Mesenchymal stem cell (in vitro differentiated cells and primary cell): ENCODE measurements around the gene CANT1.
A peak's percentile ranks its signal among the peaks of the same experiment; 100 is the strongest.

Source experiments
- DNase-seq: peaks from one replicate; pipeline ENCODE4 v3.0.0-alpha.2; 2013
- H2AFZ ChIP-seq: one replicate; pipeline ENCODE4 v1.6.1; 2013; ENCODE audit warnings: low read depth, mild to moderate bottlenecking, control low read depth, inconsistent platforms, low read length, moderate library complexity
- H2AK5ac ChIP-seq: 2 replicates; pipeline ENCODE4 v1.6.1; 2013; ENCODE audit warnings: low read length, moderate library complexity, mild to moderate bottlenecking, inconsistent platforms; ENCODE audit not compliant: severe bottlenecking
- H2BK120ac ChIP-seq: one replicate; pipeline ENCODE4 v1.6.1; 2013; ENCODE audit warnings: low read depth, mild to moderate bottlenecking, inconsistent platforms, low read length, moderate library complexity
- H2BK12ac ChIP-seq, 2 experiments: one replicate each; pipeline ENCODE4 v1.6.1; 2013; ENCODE audit warnings: inconsistent platforms in 2 of 2, low read length in 2 of 2, mild to moderate bottlenecking in 2 of 2, moderate library complexity in 2 of 2, control low read depth in 1 of 2
- H2BK15ac ChIP-seq: one replicate; pipeline ENCODE4 v1.6.1; 2013; ENCODE audit warnings: mild to moderate bottlenecking, low read depth, inconsistent platforms; ENCODE audit not compliant: poor library complexity, severe bottlenecking
- H2BK5ac ChIP-seq: 2 replicates; pipeline ENCODE4 v1.6.1; 2013; ENCODE audit warnings: low read depth, mild to moderate bottlenecking, low read length, control low read depth, inconsistent platforms; ENCODE audit not compliant: poor library complexity, severe bottlenecking
- H3K14ac ChIP-seq, 2 experiments: one replicate each; pipeline ENCODE4 v1.6.1; 2013; ENCODE audit warnings: inconsistent platforms in 2 of 2, low read length in 2 of 2, control low read depth in 1 of 2, mild to moderate bottlenecking in 1 of 2, moderate library complexity in 1 of 2
- H3K18ac ChIP-seq, 2 experiments: one replicate each; pipeline ENCODE4 v1.6.1; 2013; ENCODE audit warnings: inconsistent platforms in 2 of 2, low read length in 2 of 2, control low read depth in 1 of 2, low read depth in 1 of 2, mild to moderate bottlenecking in 1 of 2
- H3K23ac ChIP-seq, 2 experiments: one replicate each; pipeline ENCODE4 v1.6.1; 2013; ENCODE audit warnings: inconsistent platforms in 2 of 2, low read length in 2 of 2, mild to moderate bottlenecking in 2 of 2, moderate library complexity in 2 of 2, control low read depth in 1 of 2
- H3K27ac ChIP-seq: 2 replicates; pipeline ENCODE4 v1.5.1; 2013; ENCODE audit warnings: mild to moderate bottlenecking, moderate library complexity, low read length, control low read depth, inconsistent platforms; ENCODE audit not compliant: poor library complexity, severe bottlenecking
- H3K27me3 ChIP-seq, 2 experiments: 2 replicates each; pipeline versions ENCODE4 v1.6.1 to v1.7.0; 2013; ENCODE audit warnings: low read length in 2 of 2, mild to moderate bottlenecking in 2 of 2, moderate library complexity in 2 of 2, control low read depth in 1 of 2, inconsistent platforms in 1 of 2; ENCODE audit not compliant: control insufficient read depth in 1 of 2, insufficient read depth in 1 of 2
- H3K36me3 ChIP-seq, 2 experiments: 2 replicates each; pipeline versions ENCODE4 v1.6.1 to v1.7.0; 2013; ENCODE audit warnings: low read length in 2 of 2, control low read depth in 1 of 2, inconsistent platforms in 1 of 2, low read depth in 1 of 2, mild to moderate bottlenecking in 1 of 2; ENCODE audit not compliant: insufficient read depth in 2 of 2, control insufficient read depth in 1 of 2
- H3K4ac ChIP-seq, 2 experiments: one replicate each; pipeline ENCODE4 v1.6.1; 2013; ENCODE audit warnings: inconsistent platforms in 2 of 2, low read length in 2 of 2, mild to moderate bottlenecking in 2 of 2, moderate library complexity in 2 of 2, control low read depth in 1 of 2, low read depth in 1 of 2
- H3K4me1 ChIP-seq: 2 replicates; pipeline ENCODE4 v1.6.1; 2013; ENCODE audit warnings: low read depth, low read length, control low read depth; ENCODE audit not compliant: control insufficient read depth, insufficient read depth
- H3K4me2 ChIP-seq: 2 replicates; pipeline ENCODE4 v1.6.1; 2013; ENCODE audit warnings: low read length, mild to moderate bottlenecking, inconsistent platforms; ENCODE audit not compliant: poor library complexity, severe bottlenecking
- H3K4me3 ChIP-seq, 2 experiments: 2 replicates each; pipeline versions ENCODE4 v1.5.1 to v1.7.0; 2013; ENCODE audit warnings: low read length in 2 of 2, mild to moderate bottlenecking in 2 of 2, control low read depth in 1 of 2, low read depth in 1 of 2; ENCODE audit not compliant: insufficient read depth in 1 of 2
- H3K79me1 ChIP-seq: replicated peaks from 2 replicates; pipeline ENCODE4 v1.6.1; 2013; ENCODE audit warnings: mild to moderate bottlenecking, control low read depth, low read length, inconsistent platforms; ENCODE audit not compliant: poor library complexity, severe bottlenecking
- H3K9ac ChIP-seq: 2 replicates; pipeline ENCODE4 v1.7.0; 2013; ENCODE audit warnings: mild to moderate bottlenecking, low read length, moderate library complexity
- H3K9me3 ChIP-seq: 2 replicates; pipeline ENCODE4 v1.7.0; 2013; ENCODE audit warnings: mild to moderate bottlenecking, low read length; ENCODE audit not compliant: control insufficient read depth
- H4K8ac ChIP-seq: one replicate; pipeline ENCODE4 v1.6.1; 2013; ENCODE audit warnings: inconsistent platforms, mild to moderate bottlenecking, low read length, moderate library complexity
- H4K91ac ChIP-seq: one replicate; pipeline ENCODE4 v1.6.1; 2013; ENCODE audit warnings: mild to moderate bottlenecking, low read length, inconsistent platforms
- WGBS: methylation state at CpG from one replicate; pipeline ENCODE4 v1.1.7; 2013; ENCODE audit warnings: mixed read lengths; 5-methylcytosine and 5-hydroxymethylcytosine counted together

CANT1 gene

DNA sequence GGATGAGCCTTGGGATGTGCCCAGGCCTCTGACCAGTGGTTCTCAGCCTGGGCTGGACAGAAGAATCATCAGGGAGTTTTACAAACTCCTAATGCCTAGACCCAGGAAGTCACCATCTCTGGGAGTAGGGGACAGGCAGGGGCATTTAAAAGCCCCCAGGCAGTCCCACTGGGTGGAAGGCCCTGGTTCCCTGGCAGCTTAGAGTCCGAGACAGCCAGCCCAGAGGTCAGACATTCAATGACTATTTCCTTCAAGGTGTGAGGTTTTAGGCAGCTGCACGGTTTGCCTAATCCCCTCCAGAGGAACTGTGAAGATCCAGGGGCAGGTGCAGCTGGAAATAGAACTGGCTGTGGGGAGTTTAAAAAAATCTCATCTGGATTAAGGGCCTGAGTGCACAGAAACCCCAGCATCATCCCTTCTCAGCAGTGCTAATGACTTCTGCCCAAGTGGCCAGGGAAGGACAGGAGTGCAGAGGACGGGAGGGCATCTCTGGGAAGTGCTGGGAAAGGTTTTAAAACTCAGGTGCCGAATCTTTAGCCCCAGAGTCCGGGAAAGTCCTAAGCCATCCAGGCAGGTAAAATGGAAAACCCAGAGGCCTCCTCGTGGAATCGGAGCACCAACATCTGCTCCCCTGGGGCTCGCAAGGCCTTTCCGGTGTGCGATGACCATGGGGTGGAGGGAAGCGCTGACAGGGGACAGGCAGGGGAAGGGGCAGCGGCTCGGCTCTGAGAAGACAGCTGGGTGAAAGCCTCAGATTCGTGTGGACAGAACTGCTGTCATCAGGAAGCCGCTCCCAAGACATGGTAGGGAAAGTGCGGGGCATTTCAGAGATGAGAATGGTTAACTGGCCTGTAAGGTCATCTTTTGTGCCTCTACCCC is 28.3 kb downstream of the CANT1 start:
- Histone ChIP-seq H2BK12ac (peak overlapping the region; percentile 49 to 60), H3K4me3 (no peak overlapping the region), H2BK5ac (no peak overlapping the region), H3K9me3 (no peaks in the 10 kb centered on the region), H3K9ac (no peak overlapping the region), H4K91ac (peak overlapping the region; percentile 53), H3K4me1 (peaks cover 39% of the 10 kb centered on the region), H3K27ac (no peak overlapping the region), H3K4ac (no peak overlapping the region), H3K27me3 (no peaks in the 10 kb centered on the region), H2BK15ac (no peak overlapping the region), H3K79me1 (peaks cover 17% of the 10 kb centered on the region), H3K36me3 (peaks cover 9 to 21% of the 10 kb centered on the region in 2 experiments), H3K23ac (no peak overlapping the region), H3K18ac (peak overlapping the region; percentile 18 to 56), H2BK120ac (peak overlapping the region; percentile 29), H4K8ac (peak overlapping the region; percentile 27), H2AFZ (no peak overlapping the region), H3K4me2 (no peak overlapping the region), H3K14ac (no peak overlapping the region), H2AK5ac (peak overlapping the region; percentile 24)
- WGBS = 90% methylated on average over 16 of the region's 16 CpGs
- no peak for DNase-seq

- peak overlapping the region; percentile 98 for H4K8ac ChIP-seq
- H3K9me3 ChIP-seq = no peaks in the 10 kb centered on the region
- H3K4me3 ChIP-seq = no peak overlapping the region
- H3K23ac ChIP-seq = no peak overlapping the region
- 93% methylated on average over 8 of the region's 8 CpGs for WGBS
- H3K27me3 ChIP-seq = no peaks in the 10 kb centered on the region
- H3K27ac ChIP-seq = no peak overlapping the region
- H3K9ac ChIP-seq = no peak overlapping the region
- H2BK15ac ChIP-seq = peak overlapping the region; percentile 62
- H2BK5ac ChIP-seq = no peak overlapping the region
- H2AFZ ChIP-seq = no peak overlapping the region
- H4K91ac ChIP-seq = peak overlapping the region; percentile 85
- no peak overlapping the region for H3K14ac ChIP-seq
- no peak for DNase-seq
- peak overlapping the region; percentile 83 to 92 for H3K18ac ChIP-seq
- H3K36me3 ChIP-seq = peaks cover 12 to 27% of the 10 kb centered on the region in 2 experiments
- peak overlapping the region; percentile 24 for H2AK5ac ChIP-seq
- peak overlapping the region; percentile 60 to 94 for H2BK12ac ChIP-seq
- peak overlapping the region; percentile 50 for H2BK120ac ChIP-seq
- H3K4me1 ChIP-seq = peaks cover 45% of the 10 kb centered on the region
- no peak overlapping the region for H3K4me2 ChIP-seq
- H3K79me1 ChIP-seq = peaks cover 20% of the 10 kb centered on the region
- peak overlapping the region; percentile 62 to 80 for H3K4ac ChIP-seq
Observed at GRCh38 chr17:78980624-78980972, 29.0 kb downstream of the CANT1 start.

- DNase-seq = peak; percentile 89
- no peak within 1 kb of the TSS for H3K23ac ChIP-seq
- peak within 1 kb of the TSS; percentile 82 for H3K9ac ChIP-seq
- H2BK5ac ChIP-seq = peak within 1 kb of the TSS; percentile 61
- H3K4me1 ChIP-seq = peaks cover 47% of the 10 kb centered on the region
- H3K27me3 ChIP-seq = no peaks in the 10 kb centered on the region
- peak within 1 kb of the TSS; percentile 85 for H4K91ac ChIP-seq
- H3K4ac ChIP-seq = peak within 1 kb of the TSS; percentile 80 to 92
- peak within 1 kb of the TSS; percentile 51 to 82 for H3K4me3 ChIP-seq
- peaks cover 20% of the 10 kb centered on the region for H3K79me1 ChIP-seq
- H3K18ac ChIP-seq = peak within 1 kb of the TSS; percentile 83 to 92
- peak within 1 kb of the TSS; percentile 62 for H2BK15ac ChIP-seq
- peak within 1 kb of the TSS; percentile 93 for H2AK5ac ChIP-seq
- H3K9me3 ChIP-seq = no peaks in the 10 kb centered on the region
- peak within 1 kb of the TSS; percentile 50 for H2BK120ac ChIP-seq
- peak within 1 kb of the TSS; percentile 85 for H3K4me2 ChIP-seq
- H3K14ac ChIP-seq = peak within 1 kb of the TSS in 1 of 2 experiments; percentile 84
- peak within 1 kb of the TSS; percentile 6 for H2AFZ ChIP-seq
- H3K36me3 ChIP-seq = peaks cover 12 to 29% of the 10 kb centered on the region in 2 experiments
- H4K8ac ChIP-seq = peak within 1 kb of the TSS; percentile 98
- 74% methylated on average over 16 of the region's 16 CpGs for WGBS
- H3K27ac ChIP-seq = peak within 1 kb of the TSS; percentile 77
- peak within 1 kb of the TSS; percentile 60 to 94 for H2BK12ac ChIP-seq
Observed at GRCh38 chr17:78979780-78980623, 29.6 kb downstream of the CANT1 start, which contains the start of gene LGALS3BP. Gene LGALS3BP (minus strand): TSS chr17:78979923. CDS start chr17:78977191, 2,732 bp downstream.
